Measurements from ENCODE around the gene VPS4A. TPM values are rescaled to one million over a fixed set of nuclear protein-coding genes. Genes with fewer than 3 reads are reported as not detected.

VPS4A gene
- total RNA-seq, 1 experiment from 2014 or later: 23.9 TPM

DNA sequence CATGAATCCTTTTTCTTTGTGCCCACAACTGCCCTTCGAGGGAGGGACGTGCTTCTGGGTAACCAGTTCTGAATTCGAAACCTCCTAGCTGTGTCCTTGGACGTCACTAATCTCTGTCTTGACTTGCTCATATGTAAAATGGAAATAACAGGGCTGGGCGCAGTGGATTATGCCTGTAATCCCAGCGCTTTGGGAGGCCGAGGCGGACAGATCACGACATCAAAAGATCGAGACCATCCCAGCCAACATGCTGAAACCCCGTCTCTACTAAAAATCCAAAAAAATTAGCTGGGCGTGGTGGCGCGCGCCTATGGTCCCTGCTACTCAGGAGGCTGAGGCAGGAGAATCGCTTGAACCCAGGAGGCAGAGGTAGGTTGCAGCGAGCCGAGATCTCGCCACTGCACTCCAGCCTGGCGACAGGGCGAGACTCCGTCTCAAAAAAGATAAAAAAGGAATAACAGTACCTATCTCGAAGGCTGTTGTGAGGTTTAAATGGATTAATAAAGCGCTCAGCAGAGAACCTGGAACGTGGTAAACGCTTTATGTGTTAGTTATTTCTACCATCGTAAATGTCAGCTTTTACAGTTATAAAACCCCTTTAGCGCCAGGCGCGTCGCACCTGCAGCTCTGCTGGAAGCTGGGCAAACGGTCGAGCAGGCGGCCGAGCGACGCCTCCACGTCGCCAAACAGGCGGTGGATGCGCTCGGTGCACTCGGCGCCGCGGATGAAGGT lies 27.6 kb downstream of the VPS4A start:
- DNase-seq (ENCODE audit: low read depth, low spot score) (no peak), ATAC-seq (peak; percentile 22; the same call in 1 of the 2 replicates)
- peak overlapping the region; percentile 93 for H3K27ac ChIP-seq (ENCODE audit: low read length)
- H3K36me3 ChIP-seq (ENCODE audit: control insufficient read depth, insufficient read depth, low read length): peaks cover 21% of the 10 kb centered on the region
- peak overlapping the region; percentile 93 to 95 for H3K4me3 ChIP-seq (ENCODE audit: low read depth in 2 of 2, low read length in 2 of 2)
- POLR2A ChIA-PET: interaction anchor here (0.6 kb wide), 1 partner anchor 175 kb away, joined by 3 read pairs; no protein-coding TSS in a partner anchor
- intact Hi-C loops (cut with micrococcal nuclease; ENCODE audit: unreplicated experiment) (no loop called here), in situ Hi-C loops (cut with HindIII; ENCODE audit: low pct_unique_long_range_greater_than_20kb, low sequenced_read_pairs) (no loop called here)
- H3K9me3 ChIP-seq (ENCODE audit: control insufficient read depth, insufficient read depth, low read depth, low read length): no peaks in the 10 kb centered on the region
- no peaks in the 10 kb centered on the region for H3K27me3 ChIP-seq (ENCODE audit: control insufficient read depth, insufficient read depth, low read length)
- TSS peak; percentile 81 for BruUV-seq (replicated peaks)
- no peak for TF ChIP-seq POLR2AphosphoS5 (IDR thresholded peaks at IDR 0.05; ENCODE audit: low read depth, low read length)
- TF ChIP-seq, protein P1, sequence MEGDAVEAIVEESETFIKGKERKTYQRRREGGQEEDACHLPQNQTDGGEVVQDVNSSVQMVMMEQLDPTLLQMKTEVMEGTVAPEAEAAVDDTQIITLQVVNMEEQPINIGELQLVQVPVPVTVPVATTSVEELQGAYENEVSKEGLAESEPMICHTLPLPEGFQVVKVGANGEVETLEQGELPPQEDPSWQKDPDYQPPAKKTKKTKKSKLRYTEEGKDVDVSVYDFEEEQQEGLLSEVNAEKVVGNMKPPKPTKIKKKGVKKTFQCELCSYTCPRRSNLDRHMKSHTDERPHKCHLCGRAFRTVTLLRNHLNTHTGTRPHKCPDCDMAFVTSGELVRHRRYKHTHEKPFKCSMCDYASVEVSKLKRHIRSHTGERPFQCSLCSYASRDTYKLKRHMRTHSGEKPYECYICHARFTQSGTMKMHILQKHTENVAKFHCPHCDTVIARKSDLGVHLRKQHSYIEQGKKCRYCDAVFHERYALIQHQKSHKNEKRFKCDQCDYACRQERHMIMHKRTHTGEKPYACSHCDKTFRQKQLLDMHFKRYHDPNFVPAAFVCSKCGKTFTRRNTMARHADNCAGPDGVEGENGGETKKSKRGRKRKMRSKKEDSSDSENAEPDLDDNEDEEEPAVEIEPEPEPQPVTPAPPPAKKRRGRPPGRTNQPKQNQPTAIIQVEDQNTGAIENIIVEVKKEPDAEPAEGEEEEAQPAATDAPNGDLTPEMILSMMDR (IDR thresholded peaks at IDR 0.05): no peak
- no peak for TF ChIP-seq SIN3A (IDR thresholded peaks at IDR 0.05; ENCODE audit: borderline replicate concordance, insufficient read depth, low read depth, low read length)
- TF ChIP-seq, protein P2, sequence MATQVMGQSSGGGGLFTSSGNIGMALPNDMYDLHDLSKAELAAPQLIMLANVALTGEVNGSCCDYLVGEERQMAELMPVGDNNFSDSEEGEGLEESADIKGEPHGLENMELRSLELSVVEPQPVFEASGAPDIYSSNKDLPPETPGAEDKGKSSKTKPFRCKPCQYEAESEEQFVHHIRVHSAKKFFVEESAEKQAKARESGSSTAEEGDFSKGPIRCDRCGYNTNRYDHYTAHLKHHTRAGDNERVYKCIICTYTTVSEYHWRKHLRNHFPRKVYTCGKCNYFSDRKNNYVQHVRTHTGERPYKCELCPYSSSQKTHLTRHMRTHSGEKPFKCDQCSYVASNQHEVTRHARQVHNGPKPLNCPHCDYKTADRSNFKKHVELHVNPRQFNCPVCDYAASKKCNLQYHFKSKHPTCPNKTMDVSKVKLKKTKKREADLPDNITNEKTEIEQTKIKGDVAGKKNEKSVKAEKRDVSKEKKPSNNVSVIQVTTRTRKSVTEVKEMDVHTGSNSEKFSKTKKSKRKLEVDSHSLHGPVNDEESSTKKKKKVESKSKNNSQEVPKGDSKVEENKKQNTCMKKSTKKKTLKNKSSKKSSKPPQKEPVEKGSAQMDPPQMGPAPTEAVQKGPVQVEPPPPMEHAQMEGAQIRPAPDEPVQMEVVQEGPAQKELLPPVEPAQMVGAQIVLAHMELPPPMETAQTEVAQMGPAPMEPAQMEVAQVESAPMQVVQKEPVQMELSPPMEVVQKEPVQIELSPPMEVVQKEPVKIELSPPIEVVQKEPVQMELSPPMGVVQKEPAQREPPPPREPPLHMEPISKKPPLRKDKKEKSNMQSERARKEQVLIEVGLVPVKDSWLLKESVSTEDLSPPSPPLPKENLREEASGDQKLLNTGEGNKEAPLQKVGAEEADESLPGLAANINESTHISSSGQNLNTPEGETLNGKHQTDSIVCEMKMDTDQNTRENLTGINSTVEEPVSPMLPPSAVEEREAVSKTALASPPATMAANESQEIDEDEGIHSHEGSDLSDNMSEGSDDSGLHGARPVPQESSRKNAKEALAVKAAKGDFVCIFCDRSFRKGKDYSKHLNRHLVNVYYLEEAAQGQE (IDR thresholded peaks at IDR 0.05; ENCODE audit: insufficient read depth in 1 of 2, low read depth in 2 of 2, low read length in 1 of 2): no peak
- no peak for TF ChIP-seq TCF7L2 (IDR thresholded peaks at IDR 0.05; ENCODE audit: low read depth, low read length)
- CTCF ChIA-PET: interaction anchor here (0.6 kb wide), 1 partner anchor 387 kb away, joined by 3 read pairs; no protein-coding TSS in a partner anchor
- H3K4me1 ChIP-seq (ENCODE audit: control insufficient read depth, insufficient read depth, low read length): peaks cover 17% of the 10 kb centered on the region; the same call in 1 of the 2 replicates

DNA sequence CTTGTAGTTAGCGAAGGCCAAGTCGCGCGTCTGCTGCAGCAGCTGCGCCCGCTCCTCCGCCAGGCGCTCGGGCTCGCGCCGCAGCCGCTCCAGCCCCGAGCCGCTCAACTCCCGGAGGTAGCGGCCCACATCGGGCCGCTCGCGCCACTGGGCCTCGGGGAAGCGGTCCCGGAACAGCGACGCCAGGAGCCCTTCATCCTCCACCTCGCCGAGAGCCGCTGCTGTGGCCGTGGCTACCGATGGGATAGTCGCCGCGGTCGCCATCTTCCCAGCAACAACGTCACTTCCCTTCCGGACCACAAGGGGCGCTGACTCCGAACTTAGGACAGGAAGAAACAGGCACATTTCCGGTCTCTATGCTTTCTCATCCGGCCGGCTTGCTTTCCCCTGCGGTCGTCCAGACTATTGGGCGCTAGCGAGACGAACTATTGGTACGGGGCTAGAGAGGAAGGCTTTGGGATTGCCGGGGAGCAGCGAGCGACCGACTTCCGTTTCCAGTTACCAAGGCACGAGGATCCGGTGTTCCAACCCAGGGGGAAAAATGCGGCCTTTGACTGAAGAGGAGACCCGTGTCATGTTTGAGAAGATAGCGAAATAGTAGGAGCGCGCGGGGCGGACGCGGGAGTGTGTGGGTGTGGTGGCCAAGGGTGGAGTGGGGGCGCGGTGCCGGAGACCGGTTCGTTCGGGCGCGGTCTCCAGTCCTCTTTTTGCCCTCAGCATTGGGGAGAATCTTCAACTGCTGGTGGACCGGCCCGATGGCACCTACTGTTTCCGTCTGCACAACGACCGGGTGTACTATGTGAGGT lies 28.3 kb downstream of the VPS4A start, which contains the start of the genes COG8 and NIP7:
Gene COG8, minus strand, starts transcription at position 276 of the 806 bp plus-strand sequence. Its CDS starts 12 bp downstream, at position 264.
Gene NIP7, plus strand, starts transcription at position 484 of the 806 bp plus-strand sequence. Its CDS starts 58 bp downstream, at position 542.
- Histone ChIP-seq H3K27ac (ENCODE audit: low read length) (peak within 1 kb of the TSS; percentile 93), H3K4me3 (ENCODE audit: low read depth in 2 of 2, low read length in 2 of 2) (peak within 1 kb of the TSS; percentile 93 to 95), H3K4me1 (ENCODE audit: control insufficient read depth, insufficient read depth, low read length) (peaks cover 17% of the 10 kb centered on the region; the same call in 1 of the 2 replicates), H3K36me3 (ENCODE audit: control insufficient read depth, insufficient read depth, low read length) (peaks cover 19% of the 10 kb centered on the region), H3K27me3 (ENCODE audit: control insufficient read depth, insufficient read depth, low read length) (no peaks in the 10 kb centered on the region), H3K9me3 (ENCODE audit: control insufficient read depth, insufficient read depth, low read depth, low read length) (no peaks in the 10 kb centered on the region)
- intact Hi-C loops (cut with micrococcal nuclease; ENCODE audit: unreplicated experiment) (no loop called here), in situ Hi-C loops (cut with HindIII; ENCODE audit: low pct_unique_long_range_greater_than_20kb, low sequenced_read_pairs) (no loop called here)
- POLR2A ChIA-PET: no interaction called here
- BruUV-seq (replicated peaks): TSS peak; percentile 93
- ATAC-seq: peak; percentile 99
- CTCF ChIA-PET: interaction anchor here (0.6 kb wide), 1 partner anchor 387 kb away, joined by 3 read pairs; no protein-coding TSS in a partner anchor
- DNase-seq (ENCODE audit: low read depth, low spot score): peak; percentile 84
- no peak for TF ChIP-seq TCF7L2 (IDR thresholded peaks at IDR 0.05; ENCODE audit: low read depth, low read length)
- TF ChIP-seq POLR2AphosphoS5 (IDR thresholded peaks at IDR 0.05; ENCODE audit: low read depth, low read length): peak; percentile 77
- TF ChIP-seq, protein P2 (IDR thresholded peaks at IDR 0.05; ENCODE audit: insufficient read depth in 1 of 2, low read depth in 2 of 2, low read length in 1 of 2): peak in 1 of 2 experiments; percentile 54; a peak in 1 of 4 replicates
- TF ChIP-seq SIN3A (IDR thresholded peaks at IDR 0.05; ENCODE audit: borderline replicate concordance, insufficient read depth, low read depth, low read length): peak; percentile 22; the same call in 1 of the 2 replicates
- TF ChIP-seq, protein P1 (IDR thresholded peaks at IDR 0.05): peak; percentile 77
